Inferior parietal cortex (tissue), 1 donor: ENCODE measurements around the gene RAPGEF6.
"Not testable (repeated sequence)": the region's sequence is repeated elsewhere in the genome, so short reads cannot be mapped to it uniquely, and the experiment has no call there.

Source experiments
- DNase-seq: peaks from one replicate; pipeline ENCODE4 v3.0.0-alpha.2; 2016; ENCODE audit errors: extremely low spot score

RAPGEF6 gene

GRCh38 chr5:131609774-131610173, 25.3 kb downstream of the RAPGEF6 start:
- DNase-seq: no peak

DNA sequence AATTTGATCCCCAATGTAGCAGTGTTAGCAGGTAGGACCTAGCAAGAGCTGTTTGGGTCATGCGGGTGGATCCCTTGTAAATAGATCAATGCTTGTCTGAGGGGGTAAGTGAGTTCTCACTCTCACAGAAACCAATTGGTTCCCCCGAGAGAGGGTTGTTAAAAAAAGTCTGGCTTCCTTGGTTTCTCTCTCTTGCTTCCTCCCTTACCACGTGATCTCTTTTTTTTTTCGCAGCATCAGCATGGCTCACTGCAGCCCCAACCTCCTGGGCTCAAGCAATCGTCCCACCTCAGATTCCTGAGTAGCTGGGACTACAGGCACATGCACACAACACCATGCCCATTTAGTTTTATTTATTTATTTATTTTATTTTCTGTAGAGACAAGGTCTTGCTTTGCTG, 26.4 kb downstream of the RAPGEF6 start:
- no peak for DNase-seq

GRCh38 chr5:131607903-131608540, 27.0 kb downstream of the RAPGEF6 start:
- DNase-seq: no peak

DNA sequence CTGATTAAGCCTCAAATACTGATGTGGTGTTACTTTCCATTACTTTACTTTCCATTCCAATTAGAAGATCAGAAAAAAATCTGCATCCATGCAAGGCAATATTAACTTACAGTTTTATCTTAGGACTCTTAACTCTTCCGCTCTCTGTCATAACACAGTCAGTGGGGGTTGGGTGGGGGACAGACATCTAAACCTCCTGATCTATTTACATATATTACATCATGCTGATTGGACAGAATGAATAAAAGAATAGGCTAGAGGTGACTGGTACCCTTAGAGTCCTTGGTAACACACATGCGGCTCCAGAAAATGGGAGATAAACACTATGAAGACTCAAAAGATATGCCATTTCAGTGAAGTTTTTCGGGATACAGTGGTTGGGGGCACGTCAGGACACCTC, 27.6 kb downstream of the RAPGEF6 start:
- DNase-seq: no peak

DNA sequence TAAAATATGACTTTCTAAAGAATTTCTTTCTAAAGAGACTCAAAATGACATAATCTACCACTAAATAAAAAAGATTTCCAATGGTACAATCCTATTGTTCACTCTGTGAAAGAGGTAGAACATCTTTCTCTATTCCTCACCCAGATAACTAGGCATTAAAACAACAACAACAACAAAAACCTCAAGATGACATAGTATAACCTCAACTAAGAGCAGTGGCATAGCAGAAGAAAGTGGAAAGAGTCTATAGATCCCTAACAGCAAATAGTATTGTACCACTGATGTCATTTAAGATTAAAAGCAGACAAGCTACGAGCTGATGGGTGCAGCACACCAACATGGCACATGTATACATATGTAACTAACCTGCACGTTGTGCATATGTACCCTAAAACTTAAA, 29.9 kb downstream of the RAPGEF6 start:
- DNase-seq: no peak

DNA sequence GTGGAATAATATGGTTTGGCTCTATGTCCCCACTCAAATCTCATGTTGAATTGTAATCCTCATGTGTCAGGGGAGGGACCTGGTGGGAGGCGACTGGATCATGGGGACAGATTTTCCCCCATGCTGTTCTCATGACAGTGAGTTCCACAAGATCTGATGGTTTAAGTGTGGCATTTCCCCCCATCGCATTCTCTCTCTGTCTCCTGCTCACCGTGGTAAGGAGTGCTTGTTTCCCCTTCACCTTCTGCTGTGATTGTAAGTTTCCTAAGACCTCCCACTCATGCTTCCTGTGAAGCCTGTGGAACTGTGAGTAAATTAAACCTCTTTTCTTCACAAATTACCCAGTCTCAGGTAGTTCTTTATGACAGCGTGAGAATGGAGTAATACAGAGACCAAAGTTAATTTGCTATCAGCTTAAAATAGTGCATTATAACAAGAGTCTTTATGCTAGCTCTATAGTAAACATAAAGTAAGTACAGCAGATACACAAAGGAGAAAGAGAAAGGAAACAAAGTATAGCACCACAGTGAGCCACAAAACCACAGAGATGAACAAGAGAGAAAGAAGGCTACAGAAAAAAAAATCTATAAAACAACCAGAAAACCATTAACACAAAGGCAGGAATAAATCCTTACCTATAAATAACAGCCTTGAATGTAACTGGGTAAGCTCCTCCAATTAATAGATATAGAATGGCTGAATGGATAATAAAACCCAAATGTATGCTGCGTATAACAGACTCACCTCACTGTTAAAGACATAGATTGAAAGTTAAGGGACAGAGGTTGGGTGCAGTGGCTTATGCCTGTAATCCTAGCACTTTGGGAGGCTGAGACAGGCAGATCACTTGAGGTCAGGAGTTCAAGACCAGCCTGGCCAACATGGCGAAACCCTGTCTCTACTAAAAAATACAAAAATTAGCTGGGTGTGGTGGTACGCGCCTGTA, 39.7 kb downstream of the RAPGEF6 start:
- DNase-seq: no peak

GRCh38 chr5:131593921-131594320, 41.1 kb downstream of the RAPGEF6 start:
- no peak for DNase-seq

- DNase-seq: not testable (repeated sequence)
Observed at GRCh38 chr5:131593436-131593835, 41.6 kb downstream of the RAPGEF6 start.

GRCh38 chr5:131589510-131590348, 45.3 kb downstream of the RAPGEF6 start:
- DNase-seq: peak; percentile 77

- no peak for DNase-seq
Observed at GRCh38 chr5:131587541-131587940, 47.5 kb downstream of the RAPGEF6 start.

DNA sequence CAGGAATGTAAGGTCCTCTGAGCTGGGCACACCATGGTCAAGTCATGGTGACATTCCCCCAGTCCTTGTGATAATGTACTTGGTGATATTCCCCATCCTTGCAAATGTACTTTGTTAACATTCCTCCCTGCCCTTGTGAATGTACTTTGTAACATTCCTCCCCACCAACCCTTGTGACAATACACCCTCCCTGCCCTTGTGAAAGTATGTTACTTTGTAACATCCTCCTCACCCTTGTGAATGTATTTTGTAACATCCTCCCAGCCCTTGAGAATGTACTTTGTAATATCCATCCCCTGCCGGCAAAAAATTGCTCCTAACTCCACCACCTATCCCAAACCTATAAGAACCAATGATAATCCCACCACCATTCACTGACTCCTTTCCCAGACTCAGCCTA, 53.3 kb downstream of the RAPGEF6 start:
- DNase-seq: no peak

- DNase-seq: no peak
Observed at GRCh38 chr5:131579917-131580671, 54.9 kb downstream of the RAPGEF6 start.

DNA sequence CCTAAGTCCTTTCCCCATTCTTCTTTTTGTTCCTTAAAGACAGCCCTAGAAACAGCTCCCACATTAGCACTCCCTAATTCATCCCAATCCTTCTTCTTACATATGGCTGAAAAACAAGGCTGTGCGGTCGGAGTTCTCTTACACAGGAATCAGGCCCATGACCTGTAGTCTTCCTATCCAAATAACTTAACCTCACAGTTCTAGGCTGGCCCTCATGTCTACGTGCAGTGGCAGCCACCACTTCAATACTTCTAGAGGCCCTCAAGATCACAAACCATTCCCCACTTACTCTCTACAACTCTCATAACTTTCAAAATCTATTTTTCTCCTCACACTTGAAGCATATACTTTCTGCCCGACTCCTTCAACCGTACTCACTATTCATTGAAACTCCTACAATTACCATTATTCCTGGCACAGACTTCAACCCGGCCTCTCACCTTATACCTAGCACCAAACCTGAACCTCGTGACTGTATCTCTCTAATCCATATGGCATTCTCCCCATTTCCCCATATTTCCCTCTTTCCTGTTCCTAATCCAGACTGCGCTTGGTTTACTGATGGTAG, 59.3 kb downstream of the RAPGEF6 start:
- DNase-seq: no peak

DNA sequence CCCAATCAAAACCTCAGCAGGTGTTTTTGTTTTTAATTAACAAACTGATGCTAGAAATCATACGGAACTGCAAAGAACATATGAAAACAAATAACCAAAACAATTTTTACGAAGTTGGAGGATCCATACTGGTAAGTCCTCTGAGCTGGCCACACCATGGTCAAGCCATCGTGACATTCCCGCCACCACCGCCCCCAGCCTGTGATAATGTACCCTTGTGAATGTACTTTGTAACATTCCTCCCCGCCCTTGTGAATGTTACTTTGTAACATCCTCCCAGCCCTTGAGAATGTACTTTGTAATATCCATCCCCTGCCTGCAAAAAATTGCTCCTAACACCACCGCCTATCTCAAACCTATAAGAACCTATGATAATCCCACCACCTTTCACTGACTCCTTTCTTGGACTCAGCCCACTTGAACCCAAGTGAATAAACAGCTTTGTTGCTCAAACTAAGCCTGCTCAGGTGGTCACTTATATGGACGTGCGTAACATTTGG, 63.3 kb downstream of the RAPGEF6 start:
- no peak for DNase-seq

- DNase-seq: no peak
Observed at GRCh38 chr5:131570757-131571156, 64.3 kb downstream of the RAPGEF6 start.

DNA sequence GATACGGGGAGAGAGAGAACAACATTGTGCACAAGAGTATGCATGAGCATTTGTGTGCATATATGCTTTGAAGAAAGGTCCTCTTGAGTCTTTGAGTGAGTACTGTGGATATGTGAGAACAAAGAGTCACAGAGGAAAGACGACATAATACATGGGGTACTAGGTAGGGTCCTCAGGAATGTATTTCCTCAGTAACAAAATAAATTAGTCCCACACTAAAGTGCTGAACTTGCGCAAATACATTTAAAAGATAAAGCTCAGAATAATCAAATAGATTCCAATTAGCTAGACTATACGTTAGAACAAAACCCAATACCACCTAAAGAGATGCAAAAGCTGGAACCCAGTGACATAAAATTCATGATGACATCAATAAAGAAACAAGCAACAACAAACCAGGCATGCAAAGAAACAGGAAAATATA, 70.8 kb downstream of the RAPGEF6 start:
- DNase-seq: no peak

DNA sequence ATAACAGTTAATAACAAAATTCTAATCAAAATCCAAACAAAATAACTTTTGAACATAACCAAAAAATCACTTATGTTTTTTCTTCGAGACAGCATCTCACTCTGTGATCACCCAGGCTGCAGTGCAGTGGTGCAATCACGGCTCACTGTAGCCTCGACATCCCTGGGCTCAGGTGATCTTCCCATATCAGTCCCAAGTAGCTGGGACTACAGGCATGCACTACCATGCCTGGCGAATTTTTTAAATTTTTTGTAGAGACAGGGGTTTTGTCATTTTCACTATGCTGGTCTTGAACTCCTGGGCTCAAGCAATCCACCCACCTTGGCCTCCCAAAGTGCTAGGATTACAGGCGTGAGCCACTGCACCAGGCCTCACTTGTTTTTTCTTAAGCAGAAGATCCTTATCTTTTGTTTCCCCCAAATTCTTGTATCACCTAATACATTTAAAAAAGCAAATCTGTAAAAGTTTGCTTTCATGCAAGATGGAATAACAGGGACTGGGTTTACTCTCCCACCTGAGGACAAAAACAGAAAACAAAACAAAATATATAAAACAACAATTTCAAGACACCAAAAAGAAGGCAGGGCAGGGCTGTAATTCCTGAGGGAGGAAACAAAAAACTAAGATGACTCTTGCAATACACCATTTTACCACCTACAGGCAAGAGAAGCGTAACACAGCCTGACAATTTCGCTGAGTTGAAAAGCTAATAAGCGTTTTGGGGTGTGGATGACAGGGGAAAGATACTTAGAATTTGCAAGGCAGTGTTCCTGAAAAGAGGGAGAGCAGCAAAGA, 71.4 kb downstream of the RAPGEF6 start:
- no peak for DNase-seq

DNA sequence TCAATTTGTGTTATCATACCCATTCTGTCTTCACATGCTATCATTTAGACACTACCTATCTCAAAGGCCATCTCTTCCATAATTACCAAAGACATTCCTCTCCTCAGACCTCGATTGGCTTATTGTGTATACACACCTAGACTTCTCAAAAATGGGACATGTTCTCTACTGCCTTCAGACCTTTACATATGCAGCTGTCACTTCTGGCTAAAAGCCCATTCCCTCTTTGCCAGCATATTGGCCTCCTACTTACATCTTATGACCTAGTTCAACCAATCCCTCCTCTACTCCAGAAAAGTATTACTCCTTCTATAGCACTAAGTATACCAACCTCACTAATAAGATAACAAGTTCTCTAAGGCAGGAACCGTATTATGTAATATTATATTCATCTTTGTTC, 84.4 kb downstream of the RAPGEF6 start:
- no peak for DNase-seq

GRCh38 chr5:131548176-131548575, 86.9 kb downstream of the RAPGEF6 start:
- no peak for DNase-seq

GRCh38 chr5:131545845-131546244, 89.2 kb downstream of the RAPGEF6 start:
- no peak for DNase-seq
